Panc1 (cell line): Measurements from ENCODE around the gene SMARCA5. TPM values are rescaled to one million over a fixed set of nuclear protein-coding genes. Genes with fewer than 3 reads are reported as not detected.
A peak's percentile ranks its signal among the peaks of the same experiment; 100 is the strongest.

Source experiments
- ATAC-seq: fragments of 200-7000 bp; cut with Tn5 transposase; 2 replicates; pipeline ENCODE4 v1.9.1; 2020; ENCODE audit warnings: mild to moderate bottlenecking, moderate library complexity
- BruUV-seq: library from RNA; stranded (reverse); fragments of 400-500 nt; replicated peaks from 2 replicates; lab custom pipeline; 2021; lab: Mats Ljungman, UMichigan
- CTCF ChIA-PET: fragments of 300-600 bp; sonication (Branson Sonifier 250); formaldehyde crosslinking; loops from one replicate; lab custom pipeline; 2022; ENCODE audit warnings: antibody characterized with exemption; lab: Charles Lee
- POLR2A ChIA-PET: fragments of 300-600 bp; sonication (Branson Sonifier 250); formaldehyde crosslinking; loops from one replicate; lab custom pipeline; 2022; ENCODE audit warnings: antibody characterized with exemption; lab: Charles Lee
- DNase-seq: peaks from one replicate; pipeline ENCODE4 v3.0.0-alpha.2; 2010; ENCODE audit warnings: low read depth, low spot score
- H3K27ac ChIP-seq: 2 replicates; pipeline ENCODE4 v1.5.1; 2011; ENCODE audit warnings: mild to moderate bottlenecking, low read length, inconsistent platforms
- H3K27me3 ChIP-seq: fragments of 200-500 bp; sonication (Bioruptor generic); 2 replicates; pipeline ENCODE4 v1.6.0; 2014; ENCODE audit warnings: low read length, inconsistent platforms; ENCODE audit not compliant: control insufficient read depth, insufficient read depth
- H3K36me3 ChIP-seq: fragments of 200-500 bp; sonication (Bioruptor generic); 2 replicates; pipeline ENCODE4 v1.5.1; 2014; ENCODE audit warnings: inconsistent platforms, mild to moderate bottlenecking, low read length, moderate library complexity; ENCODE audit not compliant: control insufficient read depth, insufficient read depth
- H3K4me1 ChIP-seq: 2 replicates; pipeline ENCODE4 v1.5.1; 2011; ENCODE audit warnings: inconsistent platforms, mild to moderate bottlenecking, low read length, moderate library complexity; ENCODE audit not compliant: control insufficient read depth, insufficient read depth
- H3K4me3 ChIP-seq, 2 experiments: 2 replicates each; pipeline ENCODE4 v1.5.1; 2011 to 2012; ENCODE audit warnings: low read depth in 2 of 2, low read length in 2 of 2, mild to moderate bottlenecking in 2 of 2, inconsistent platforms in 1 of 2, moderate library complexity in 1 of 2
- H3K9me3 ChIP-seq: fragments of 200-500 bp; sonication (Bioruptor generic); 2 replicates; pipeline ENCODE4 v1.5.1; 2014; ENCODE audit warnings: low read depth, mild to moderate bottlenecking, inconsistent platforms, low read length, moderate library complexity; ENCODE audit not compliant: control insufficient read depth, insufficient read depth
- POLR2AphosphoS5 ChIP-seq: IDR thresholded peaks from 2 replicates; pipeline ENCODE4 v1.6.1; 2012; ENCODE audit warnings: mild to moderate bottlenecking, low read depth, low read length, moderate library complexity
- SIN3A ChIP-seq: IDR thresholded peaks from 2 replicates; pipeline ENCODE4 v1.6.1; 2012; ENCODE audit warnings: low read depth, mild to moderate bottlenecking, low read length, moderate library complexity, borderline replicate concordance; ENCODE audit not compliant: insufficient read depth
- TCF7L2 ChIP-seq: IDR thresholded peaks from 2 replicates; pipeline ENCODE4 v1.6.1; 2011; ENCODE audit warnings: mild to moderate bottlenecking, low read depth, low read length, inconsistent platforms
- in situ Hi-C: cut with HindIII; loops from 2 replicates; pipeline ENCODE4 v1.10.0; 2016; ENCODE audit warnings: low sequenced_read_pairs, low pct_unique_long_range_greater_than_20kb
- intact Hi-C: fragments of 100-400 bp; cut with micrococcal nuclease; formaldehyde crosslinking; loops from one replicate; pipeline ENCODE4 v1.10.0; 2022; ENCODE audit not compliant: unreplicated experiment
- total RNA-seq: library from RNA; stranded (reverse); gene quantifications from one replicate; pipeline ENCODE4 v1.2.1, GENCODE V29; 2021; ENCODE audit not compliant: unreplicated experiment
- TF ChIP-seq, protein P1 (sequence below): fragments of 450-650 bp; IDR thresholded peaks from 2 replicates; pipeline ENCODE4 v1.5.1; 2017; ENCODE audit warnings: mild to moderate bottlenecking
- TF ChIP-seq, protein P2 (sequence below), 2 experiments: IDR thresholded peaks; 2 replicates each; pipeline ENCODE4 v1.6.1; 2011 to 2012; ENCODE audit warnings: low read depth in 2 of 2, control low read depth in 1 of 2, low read length in 1 of 2, mild to moderate bottlenecking in 1 of 2, moderate library complexity in 1 of 2; ENCODE audit not compliant: insufficient read depth in 1 of 2

Gene SMARCA5
- total RNA-seq, 1 experiment from 2014 or later = 29.9 TPM

DNA sequence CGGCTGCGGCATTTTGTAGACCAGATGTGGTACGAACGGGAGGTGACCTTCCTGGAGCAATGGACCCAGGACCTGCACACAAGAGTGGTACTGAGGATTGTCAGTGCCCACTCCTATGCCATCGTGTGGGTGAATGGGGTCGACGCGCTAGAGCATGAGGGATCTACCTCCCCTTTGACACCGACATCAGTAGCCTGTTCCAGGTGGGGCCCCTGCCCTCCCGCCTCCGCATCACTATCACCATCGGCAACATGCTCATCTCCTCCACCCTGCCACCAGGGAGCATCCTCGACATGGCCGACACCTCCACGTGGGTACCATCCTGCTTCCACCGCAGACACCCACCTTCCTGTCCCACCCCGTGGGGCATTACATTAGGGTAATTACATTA, 46.2 kb downstream of the SMARCA5 start:
- BruUV-seq = no TSS peak
- DNase-seq (no peak), ATAC-seq (no peak)
- peak overlapping the region; percentile 51 to 65 for H3K4me3 ChIP-seq
- no peak for TF ChIP-seq SIN3A
- TF ChIP-seq, protein P1, sequence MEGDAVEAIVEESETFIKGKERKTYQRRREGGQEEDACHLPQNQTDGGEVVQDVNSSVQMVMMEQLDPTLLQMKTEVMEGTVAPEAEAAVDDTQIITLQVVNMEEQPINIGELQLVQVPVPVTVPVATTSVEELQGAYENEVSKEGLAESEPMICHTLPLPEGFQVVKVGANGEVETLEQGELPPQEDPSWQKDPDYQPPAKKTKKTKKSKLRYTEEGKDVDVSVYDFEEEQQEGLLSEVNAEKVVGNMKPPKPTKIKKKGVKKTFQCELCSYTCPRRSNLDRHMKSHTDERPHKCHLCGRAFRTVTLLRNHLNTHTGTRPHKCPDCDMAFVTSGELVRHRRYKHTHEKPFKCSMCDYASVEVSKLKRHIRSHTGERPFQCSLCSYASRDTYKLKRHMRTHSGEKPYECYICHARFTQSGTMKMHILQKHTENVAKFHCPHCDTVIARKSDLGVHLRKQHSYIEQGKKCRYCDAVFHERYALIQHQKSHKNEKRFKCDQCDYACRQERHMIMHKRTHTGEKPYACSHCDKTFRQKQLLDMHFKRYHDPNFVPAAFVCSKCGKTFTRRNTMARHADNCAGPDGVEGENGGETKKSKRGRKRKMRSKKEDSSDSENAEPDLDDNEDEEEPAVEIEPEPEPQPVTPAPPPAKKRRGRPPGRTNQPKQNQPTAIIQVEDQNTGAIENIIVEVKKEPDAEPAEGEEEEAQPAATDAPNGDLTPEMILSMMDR = no peak
- TF ChIP-seq, protein P2, sequence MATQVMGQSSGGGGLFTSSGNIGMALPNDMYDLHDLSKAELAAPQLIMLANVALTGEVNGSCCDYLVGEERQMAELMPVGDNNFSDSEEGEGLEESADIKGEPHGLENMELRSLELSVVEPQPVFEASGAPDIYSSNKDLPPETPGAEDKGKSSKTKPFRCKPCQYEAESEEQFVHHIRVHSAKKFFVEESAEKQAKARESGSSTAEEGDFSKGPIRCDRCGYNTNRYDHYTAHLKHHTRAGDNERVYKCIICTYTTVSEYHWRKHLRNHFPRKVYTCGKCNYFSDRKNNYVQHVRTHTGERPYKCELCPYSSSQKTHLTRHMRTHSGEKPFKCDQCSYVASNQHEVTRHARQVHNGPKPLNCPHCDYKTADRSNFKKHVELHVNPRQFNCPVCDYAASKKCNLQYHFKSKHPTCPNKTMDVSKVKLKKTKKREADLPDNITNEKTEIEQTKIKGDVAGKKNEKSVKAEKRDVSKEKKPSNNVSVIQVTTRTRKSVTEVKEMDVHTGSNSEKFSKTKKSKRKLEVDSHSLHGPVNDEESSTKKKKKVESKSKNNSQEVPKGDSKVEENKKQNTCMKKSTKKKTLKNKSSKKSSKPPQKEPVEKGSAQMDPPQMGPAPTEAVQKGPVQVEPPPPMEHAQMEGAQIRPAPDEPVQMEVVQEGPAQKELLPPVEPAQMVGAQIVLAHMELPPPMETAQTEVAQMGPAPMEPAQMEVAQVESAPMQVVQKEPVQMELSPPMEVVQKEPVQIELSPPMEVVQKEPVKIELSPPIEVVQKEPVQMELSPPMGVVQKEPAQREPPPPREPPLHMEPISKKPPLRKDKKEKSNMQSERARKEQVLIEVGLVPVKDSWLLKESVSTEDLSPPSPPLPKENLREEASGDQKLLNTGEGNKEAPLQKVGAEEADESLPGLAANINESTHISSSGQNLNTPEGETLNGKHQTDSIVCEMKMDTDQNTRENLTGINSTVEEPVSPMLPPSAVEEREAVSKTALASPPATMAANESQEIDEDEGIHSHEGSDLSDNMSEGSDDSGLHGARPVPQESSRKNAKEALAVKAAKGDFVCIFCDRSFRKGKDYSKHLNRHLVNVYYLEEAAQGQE (IDR thresholded peaks at IDR 0.05; ENCODE audit: insufficient read depth in 1 of 2, low read depth in 2 of 2, low read length in 1 of 2) = no peak
- TF ChIP-seq POLR2AphosphoS5 = no peak
- TF ChIP-seq TCF7L2 = no peak
- ChIA-PET CTCF (no interaction called here), POLR2A (no interaction called here)
- no peaks in the 10 kb centered on the region for H3K27me3 ChIP-seq
- in situ Hi-C loops (no loop called here), intact Hi-C loops (no loop called here)
- no peaks in the 10 kb centered on the region for H3K36me3 ChIP-seq
- no peak overlapping the region for H3K27ac ChIP-seq
- H3K9me3 ChIP-seq = no peaks in the 10 kb centered on the region
- no peaks in the 10 kb centered on the region for H3K4me1 ChIP-seq

DNA sequence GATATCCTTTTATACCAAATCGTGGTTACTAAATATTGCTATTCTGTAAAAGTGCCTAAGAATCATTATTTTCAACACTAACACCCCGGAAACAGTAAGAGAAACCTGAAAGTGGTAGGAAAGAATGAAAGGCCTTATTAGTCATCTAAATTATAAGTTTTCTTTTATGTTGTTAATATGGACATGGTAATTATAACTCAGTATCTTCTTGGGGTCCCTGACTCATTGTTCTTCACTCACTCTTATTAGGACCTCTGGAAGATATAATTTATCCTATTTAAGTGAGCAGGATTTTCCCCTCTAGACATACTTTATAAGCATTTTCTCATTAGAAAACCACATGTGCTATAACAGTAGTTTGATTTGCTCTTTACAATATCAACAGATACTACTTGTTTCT, 51.0 kb downstream of the SMARCA5 start:
- Histone ChIP-seq H3K27ac (no peak overlapping the region), H3K36me3 (no peaks in the 10 kb centered on the region), H3K27me3 (no peaks in the 10 kb centered on the region), H3K4me3 (no peak overlapping the region), H3K9me3 (no peaks in the 10 kb centered on the region), H3K4me1 (no peaks in the 10 kb centered on the region)
- ChIA-PET CTCF (no interaction called here), POLR2A (no interaction called here)
- ATAC-seq (no peak), DNase-seq (no peak)
- in situ Hi-C loops (no loop called here), intact Hi-C loops (no loop called here)
- TF ChIP-seq, protein P2 (IDR thresholded peaks at IDR 0.05; ENCODE audit: insufficient read depth in 1 of 2, low read depth in 2 of 2, low read length in 1 of 2) = no peak
- no peak for TF ChIP-seq POLR2AphosphoS5
- no peak for TF ChIP-seq TCF7L2
- TF ChIP-seq, protein P1 = no peak
- no peak for TF ChIP-seq SIN3A
- BruUV-seq = no TSS peak
